Liver (tissue), 9 donors: ENCODE data around the gene THRA. TPM values are rescaled to one million over a fixed set of nuclear protein-coding genes. Genes with fewer than 3 reads are reported as not detected.

ENCODE experiments used
- DNase-seq: peaks from one replicate; pipeline ENCODE4 v3.0.0-alpha.2; 2017; ENCODE audit warnings: low spot score
- H3K27ac ChIP-seq, 2 donors: one replicate each; pipeline ENCODE4 v1.7.0; 2013; ENCODE audit warnings: inconsistent platforms in 2 of 2, low read length in 2 of 2, control low read depth in 1 of 2, low read depth in 1 of 2, mild to moderate bottlenecking in 1 of 2
- H3K27me3 ChIP-seq, 4 donors: one replicate each; pipeline versions ENCODE4 v1.6.1 to v1.7.0; 2013; ENCODE audit warnings: low read length in 3 of 4, inconsistent platforms in 1 of 4, mild to moderate bottlenecking in 1 of 4, moderate library complexity in 1 of 4; ENCODE audit not compliant: control insufficient read depth in 4 of 4, insufficient read depth in 4 of 4
- H3K36me3 ChIP-seq, 4 donors: one replicate each; pipeline versions ENCODE4 v1.6.1 to v1.7.0; 2013; ENCODE audit warnings: low read length in 3 of 4, mild to moderate bottlenecking in 3 of 4, low read depth in 1 of 4, moderate library complexity in 1 of 4; ENCODE audit not compliant: control insufficient read depth in 4 of 4, insufficient read depth in 3 of 4
- H3K4me1 ChIP-seq, 4 donors: one replicate each; pipeline versions ENCODE4 v1.6.1 to v1.7.0; 2013; ENCODE audit warnings: low read length in 3 of 4, mild to moderate bottlenecking in 3 of 4, moderate library complexity in 1 of 4; ENCODE audit not compliant: control insufficient read depth in 4 of 4, insufficient read depth in 4 of 4
- H3K4me3 ChIP-seq, 3 donors: one replicate each; pipeline versions ENCODE4 v1.6.1 to v1.7.0; 2013; ENCODE audit warnings: low read length in 3 of 3, control low read depth in 1 of 3, low read depth in 1 of 3, mild to moderate bottlenecking in 1 of 3
- H3K9ac ChIP-seq, 2 donors: one replicate each; pipeline ENCODE4 v1.7.0; 2013; ENCODE audit warnings: low read length in 2 of 2, mild to moderate bottlenecking in 2 of 2, moderate library complexity in 2 of 2, control low read depth in 1 of 2, low read depth in 1 of 2
- H3K9me3 ChIP-seq, 4 donors: one replicate each; pipeline versions ENCODE4 v1.6.1 to v1.7.0; 2013; ENCODE audit warnings: low read length in 3 of 4; ENCODE audit not compliant: control insufficient read depth in 4 of 4
- FOXA1 ChIP-seq: IDR thresholded peaks from 2 replicates; pipeline ENCODE4 v1.6.1; 2016; ENCODE audit warnings: antibody characterized with exemption
- FOXA2 ChIP-seq: IDR thresholded peaks from 2 replicates; pipeline ENCODE4 v1.6.1; 2016; ENCODE audit warnings: antibody characterized with exemption
- GABPA ChIP-seq, 2 donors: IDR thresholded peaks in 1 of 2; conservative IDR thresholded peaks in 1 of 2; 2 replicates each; pipeline ENCODE4 v1.6.1; 2016; ENCODE audit warnings: antibody characterized with exemption in 2 of 2, mild to moderate bottlenecking in 1 of 2, moderate library complexity in 1 of 2
- HNF4A ChIP-seq, 2 donors: conservative IDR thresholded peaks; 2 replicates each; pipeline ENCODE4 v1.6.1; 2016; ENCODE audit warnings: antibody characterized with exemption in 2 of 2, mild to moderate bottlenecking in 2 of 2
- NR2F2 ChIP-seq: IDR thresholded peaks from 2 replicates; pipeline ENCODE4 v1.6.1; 2016; ENCODE audit warnings: antibody characterized with exemption
- RAD21 ChIP-seq, 2 donors: IDR thresholded peaks; 2 replicates each; pipeline ENCODE4 v1.6.1; 2016; ENCODE audit warnings: antibody characterized with exemption in 2 of 2, mild to moderate bottlenecking in 2 of 2
- REST ChIP-seq: IDR thresholded peaks from 2 replicates; pipeline ENCODE4 v1.6.1; 2016; ENCODE audit warnings: antibody characterized with exemption, mild to moderate bottlenecking
- RXRA ChIP-seq, 2 donors: IDR thresholded peaks; 2 replicates each; pipeline ENCODE4 v1.6.1; 2017 to 2018; ENCODE audit warnings: antibody characterized with exemption in 2 of 2, mild to moderate bottlenecking in 1 of 2
- SP1 ChIP-seq: IDR thresholded peaks from 2 replicates; pipeline ENCODE4 v1.6.1; 2018; ENCODE audit warnings: antibody characterized with exemption, mild to moderate bottlenecking
- ZBTB33 ChIP-seq: IDR thresholded peaks from 2 replicates; pipeline ENCODE4 v1.6.1; 2016; ENCODE audit warnings: antibody characterized with exemption
- WGBS: extraction: QIAGEN DNeasy Blood & Tissue Kit; methylation state at CpG from one replicate; pipeline ENCODE4 v1.1.7; 2013; 5-methylcytosine and 5-hydroxymethylcytosine counted together
- polyA plus RNA-seq, 2 donors: library from polyadenylated mRNA; stranded (reverse) in 1 of 2; unstranded in 1 of 2; fragments of 200-250 nt in 1 of 2; fragments of >200 nt in 1 of 2; fragmentation: Nextera tagmentation in 1 of 2; extraction: Ambion mirVana in 1 of 2; gene quantifications; one replicate each; pipeline versions ENCODE4 v1.2.1 to v1.2.3, GENCODE V29; 2013 to 2015
- total RNA-seq, 2 donors: library from RNA; depleted of rRNA; stranded (reverse); fragments of >200 nt; gene quantifications; one replicate each; pipeline ENCODE4 v1.2.3, GENCODE V29; 2014
- TF ChIP-seq, protein P1 (sequence below): fragments of 150-350 bp; IDR thresholded peaks from 2 replicates; pipeline ENCODE4 v1.5.1; 2017; ENCODE audit warnings: improper control_type of control experiment, low read depth, low read length; ENCODE audit not compliant: missing input control
- donor health status: healthy.
- donor health status: healthy.
- donor health status: healthy.
- donor health status: healthy.
- donor health status: healthy.

THRA gene
- total and polyA plus RNA-seq, 4 donors = 3.2 to 10.3 (median 7.4) TPM

DNA sequence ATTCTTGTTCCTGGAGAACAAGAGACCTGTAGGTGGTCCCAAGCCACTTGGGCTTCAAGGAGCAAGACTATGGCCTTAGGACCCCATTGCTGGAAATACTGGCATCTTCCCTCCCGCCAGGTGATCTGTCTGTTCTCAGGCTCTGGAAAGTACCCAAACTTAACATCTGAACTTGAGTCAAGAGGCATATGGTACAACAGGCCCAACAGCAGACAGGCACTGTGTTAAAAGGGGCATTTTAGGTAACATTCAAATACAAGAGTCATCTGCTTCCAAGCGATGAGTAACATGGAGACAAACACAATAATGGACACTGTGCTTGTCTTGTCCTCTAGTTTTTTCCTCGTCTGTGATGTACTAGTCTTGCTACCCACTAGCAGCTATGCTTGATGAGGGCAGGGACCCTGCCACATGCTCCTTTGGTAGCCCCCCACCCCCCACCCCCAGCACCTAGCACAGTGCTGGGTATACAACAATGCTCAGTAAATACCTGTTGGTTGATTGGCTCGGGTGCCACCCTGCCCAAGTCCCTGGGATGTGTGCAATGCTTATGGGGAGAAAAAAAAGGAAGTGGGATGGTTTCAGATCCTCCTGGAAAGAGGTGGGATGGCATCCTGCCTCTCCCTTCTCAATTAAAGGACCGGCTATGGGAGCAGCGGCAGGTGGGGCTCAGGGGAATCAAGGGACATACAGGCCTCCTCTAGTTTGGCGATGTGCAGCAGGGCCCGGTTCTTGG lies 28.2 kb upstream of the THRA start:
- Histone ChIP-seq H3K27ac (no peak overlapping the region), H3K27me3 (no peaks in the 10 kb centered on the region), H3K4me1 (peaks cover 5 to 30% (median 20%) of the 10 kb centered on the region in 4 donors), H3K4me3 (no peak overlapping the region), H3K9ac (no peak overlapping the region), H3K9me3 (no peaks in the 10 kb centered on the region), H3K36me3 (peaks cover 3 to 28% (median 5%) of the 10 kb centered on the region in 4 donors)
- WGBS = 88% methylated on average over 8 of the region's 8 CpGs
- TF ChIP-seq RAD21 (IDR thresholded peaks at IDR 0.05) (no peak), RXRA (IDR thresholded peaks at IDR 0.05) (no peak), FOXA1 (no peak), NR2F2 (no peak), REST (no peak), SP1 (no peak), HNF4A (conservative IDR thresholded peaks at IDR 0.05) (no peak), FOXA2 (no peak), GABPA (IDR thresholded peaks at IDR 0.05 in 1 of 2, conservative IDR thresholded peaks at IDR 0.05 in 1 of 2) (no peak), ZBTB33 (no peak)
- TF ChIP-seq, protein P1, sequence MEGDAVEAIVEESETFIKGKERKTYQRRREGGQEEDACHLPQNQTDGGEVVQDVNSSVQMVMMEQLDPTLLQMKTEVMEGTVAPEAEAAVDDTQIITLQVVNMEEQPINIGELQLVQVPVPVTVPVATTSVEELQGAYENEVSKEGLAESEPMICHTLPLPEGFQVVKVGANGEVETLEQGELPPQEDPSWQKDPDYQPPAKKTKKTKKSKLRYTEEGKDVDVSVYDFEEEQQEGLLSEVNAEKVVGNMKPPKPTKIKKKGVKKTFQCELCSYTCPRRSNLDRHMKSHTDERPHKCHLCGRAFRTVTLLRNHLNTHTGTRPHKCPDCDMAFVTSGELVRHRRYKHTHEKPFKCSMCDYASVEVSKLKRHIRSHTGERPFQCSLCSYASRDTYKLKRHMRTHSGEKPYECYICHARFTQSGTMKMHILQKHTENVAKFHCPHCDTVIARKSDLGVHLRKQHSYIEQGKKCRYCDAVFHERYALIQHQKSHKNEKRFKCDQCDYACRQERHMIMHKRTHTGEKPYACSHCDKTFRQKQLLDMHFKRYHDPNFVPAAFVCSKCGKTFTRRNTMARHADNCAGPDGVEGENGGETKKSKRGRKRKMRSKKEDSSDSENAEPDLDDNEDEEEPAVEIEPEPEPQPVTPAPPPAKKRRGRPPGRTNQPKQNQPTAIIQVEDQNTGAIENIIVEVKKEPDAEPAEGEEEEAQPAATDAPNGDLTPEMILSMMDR = no peak
- no peak for DNase-seq

DNA sequence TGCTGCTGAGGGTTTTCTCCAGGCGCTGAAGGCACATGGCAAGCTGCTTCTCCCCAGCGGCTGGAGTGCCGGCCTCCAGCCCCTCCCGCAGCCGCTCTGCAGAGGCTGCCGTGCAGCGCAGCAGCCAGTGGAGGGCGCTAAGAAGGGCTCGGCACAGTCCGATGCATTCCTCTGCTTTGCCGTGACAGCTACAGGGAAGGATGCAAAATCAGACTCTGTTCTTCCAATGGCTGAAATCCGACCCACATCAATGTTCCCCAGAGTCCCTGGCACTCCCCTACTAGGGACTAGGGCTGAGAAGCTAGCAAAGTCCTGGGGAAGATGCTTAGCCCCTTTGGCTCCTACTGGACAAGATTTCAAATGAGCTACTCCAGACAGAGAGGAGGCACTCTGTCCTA lies 27.6 kb upstream of the THRA start:
- H3K27me3 ChIP-seq = no peaks in the 10 kb centered on the region
- DNase-seq = peak; percentile 46
- peaks cover 2 to 25% (median 4%) of the 10 kb centered on the region in 4 donors for H3K36me3 ChIP-seq
- WGBS = 69% methylated on average over 12 of the region's 12 CpGs
- H3K4me3 ChIP-seq = no peak overlapping the region
- no peak overlapping the region for H3K9ac ChIP-seq
- H3K4me1 ChIP-seq = peaks cover 5 to 30% (median 20%) of the 10 kb centered on the region in 4 donors
- H3K9me3 ChIP-seq = no peaks in the 10 kb centered on the region
- TF ChIP-seq GABPA (IDR thresholded peaks at IDR 0.05 in 1 of 2, conservative IDR thresholded peaks at IDR 0.05 in 1 of 2) = no peak
- TF ChIP-seq, protein P1 = peak; percentile 5
- TF ChIP-seq RAD21 (IDR thresholded peaks at IDR 0.05) = peak in 1 of 2 donors; percentile 16
- H3K27ac ChIP-seq = no peak overlapping the region
